Activated CD8-positive, alpha-beta memory T cell treated with anti-CD3 and anti-CD28 coated beads for 36 hours (primary cell): ENCODE measurements around the gene SPINK5. TPM values are rescaled to one million over a fixed set of nuclear protein-coding genes. Genes with fewer than 3 reads are reported as not detected.
"Not testable (repeated sequence)": the region's sequence is repeated elsewhere in the genome, so short reads cannot be mapped to it uniquely, and the experiment has no call there.

Experiments
- CTCF ChIA-PET: fragments of 350-600 bp; sonication (Branson Sonifier 250); formaldehyde crosslinking; loops from one replicate; lab custom pipeline; 2021; ENCODE audit warnings: antibody characterized with exemption; lab: Charles Lee
- POLR2A ChIA-PET: fragments of 350-600 bp; sonication (Branson Sonifier 250); formaldehyde crosslinking; loops from one replicate; lab custom pipeline; 2021; ENCODE audit warnings: antibody characterized with exemption; lab: Charles Lee
- total RNA-seq, 2 experiments: library from RNA; stranded (reverse); gene quantifications; one replicate each; pipeline ENCODE4 v1.2.3, GENCODE V29; 2021

The SPINK5 gene, protein sequence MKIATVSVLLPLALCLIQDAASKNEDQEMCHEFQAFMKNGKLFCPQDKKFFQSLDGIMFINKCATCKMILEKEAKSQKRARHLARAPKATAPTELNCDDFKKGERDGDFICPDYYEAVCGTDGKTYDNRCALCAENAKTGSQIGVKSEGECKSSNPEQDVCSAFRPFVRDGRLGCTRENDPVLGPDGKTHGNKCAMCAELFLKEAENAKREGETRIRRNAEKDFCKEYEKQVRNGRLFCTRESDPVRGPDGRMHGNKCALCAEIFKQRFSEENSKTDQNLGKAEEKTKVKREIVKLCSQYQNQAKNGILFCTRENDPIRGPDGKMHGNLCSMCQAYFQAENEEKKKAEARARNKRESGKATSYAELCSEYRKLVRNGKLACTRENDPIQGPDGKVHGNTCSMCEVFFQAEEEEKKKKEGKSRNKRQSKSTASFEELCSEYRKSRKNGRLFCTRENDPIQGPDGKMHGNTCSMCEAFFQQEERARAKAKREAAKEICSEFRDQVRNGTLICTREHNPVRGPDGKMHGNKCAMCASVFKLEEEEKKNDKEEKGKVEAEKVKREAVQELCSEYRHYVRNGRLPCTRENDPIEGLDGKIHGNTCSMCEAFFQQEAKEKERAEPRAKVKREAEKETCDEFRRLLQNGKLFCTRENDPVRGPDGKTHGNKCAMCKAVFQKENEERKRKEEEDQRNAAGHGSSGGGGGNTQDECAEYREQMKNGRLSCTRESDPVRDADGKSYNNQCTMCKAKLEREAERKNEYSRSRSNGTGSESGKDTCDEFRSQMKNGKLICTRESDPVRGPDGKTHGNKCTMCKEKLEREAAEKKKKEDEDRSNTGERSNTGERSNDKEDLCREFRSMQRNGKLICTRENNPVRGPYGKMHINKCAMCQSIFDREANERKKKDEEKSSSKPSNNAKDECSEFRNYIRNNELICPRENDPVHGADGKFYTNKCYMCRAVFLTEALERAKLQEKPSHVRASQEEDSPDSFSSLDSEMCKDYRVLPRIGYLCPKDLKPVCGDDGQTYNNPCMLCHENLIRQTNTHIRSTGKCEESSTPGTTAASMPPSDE
- not detected for total RNA-seq

GRCh38 chr5:148063861-148064260 is at the start of gene SPINK5:
SPINK5 (plus strand) TSS chr5:148063980; CDS start chr5:148064045, 65 bp downstream.
- POLR2A ChIA-PET = no interaction called here
- CTCF ChIA-PET = no interaction called here

GRCh38 chr5:148014276-148014675 is 49.5 kb upstream of the SPINK5 start:
- POLR2A ChIA-PET = no interaction called here
- CTCF ChIA-PET = no interaction called here

- POLR2A ChIA-PET = no interaction called here
- CTCF ChIA-PET = no interaction called here
Observed at GRCh38 chr5:148020257-148020988, 43.4 kb upstream of the SPINK5 start.

- POLR2A ChIA-PET = no interaction called here
- CTCF ChIA-PET = no interaction called here
Observed at GRCh38 chr5:148027505-148027904, 36.3 kb upstream of the SPINK5 start.

DNA sequence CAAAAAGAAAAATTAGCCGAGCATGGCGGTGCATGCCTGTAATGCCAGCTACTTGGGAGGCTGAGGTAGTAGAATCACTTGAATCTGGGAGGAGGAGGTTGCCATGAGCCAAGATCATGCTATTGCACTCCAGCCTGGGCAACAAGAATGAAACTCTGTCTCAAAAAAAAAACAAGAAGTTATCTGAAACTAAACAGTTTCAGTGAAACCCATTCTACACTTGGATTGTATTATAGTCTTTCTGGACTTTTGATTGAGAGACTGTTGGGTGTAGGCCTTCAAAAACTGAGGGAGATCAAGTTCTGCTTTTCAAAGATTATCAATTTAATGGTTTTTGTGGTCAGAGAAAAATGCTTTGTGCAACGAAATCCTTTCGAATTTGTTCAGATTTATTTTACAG is 34.6 kb upstream of the SPINK5 start:
- ChIA-PET CTCF (no interaction called here), POLR2A (no interaction called here)

DNA sequence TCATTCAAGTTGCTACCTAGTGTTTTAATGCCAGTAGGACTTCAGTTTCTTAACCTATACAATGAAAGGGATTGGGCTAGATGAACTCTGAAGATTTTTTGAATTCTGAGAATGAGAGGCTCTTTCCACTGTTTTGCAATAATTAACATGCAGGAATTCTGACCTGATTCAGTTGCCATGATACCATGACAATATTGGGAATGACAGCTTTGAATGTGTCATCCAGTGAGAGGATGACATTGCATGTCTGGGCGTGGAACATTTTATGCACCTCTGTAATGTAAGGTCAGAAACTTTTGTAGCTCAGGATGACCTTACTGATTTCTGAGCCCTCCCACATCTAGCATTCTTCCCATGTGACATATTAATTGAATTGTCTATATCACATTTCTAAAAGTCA is 30.6 kb upstream of the SPINK5 start:
- POLR2A ChIA-PET = no interaction called here

GRCh38 chr5:148035676-148036075 is 28.1 kb upstream of the SPINK5 start:
- ChIA-PET POLR2A (no interaction called here), CTCF (no interaction called here)

More for the DNA sequence above, 30.6 kb upstream of the SPINK5 start:
- CTCF ChIA-PET = no interaction called here

GRCh38 chr5:148042881-148043280 is 20.9 kb upstream of the SPINK5 start:
- ChIA-PET POLR2A (no interaction called here), CTCF (no interaction called here)

DNA sequence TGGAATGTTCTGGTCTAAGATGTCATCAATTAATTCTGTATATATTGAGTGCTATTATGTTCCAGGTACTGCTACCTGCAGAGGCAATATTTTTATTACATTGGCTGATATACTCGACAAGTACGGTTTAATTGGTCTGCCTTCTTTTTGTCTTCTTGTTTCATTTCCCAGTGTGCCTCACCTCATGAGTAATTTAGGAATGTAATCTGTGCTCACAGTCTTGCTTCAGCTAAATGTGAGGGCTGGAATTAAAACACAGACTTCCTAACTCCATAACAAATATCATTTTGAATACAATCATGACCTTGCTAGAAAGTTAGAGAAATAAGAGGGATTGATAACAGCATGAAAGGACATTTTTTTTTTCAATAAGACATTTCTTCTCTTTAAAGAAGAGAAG is 20.1 kb upstream of the SPINK5 start:
- ChIA-PET CTCF (no interaction called here), POLR2A (no interaction called here)

DNA sequence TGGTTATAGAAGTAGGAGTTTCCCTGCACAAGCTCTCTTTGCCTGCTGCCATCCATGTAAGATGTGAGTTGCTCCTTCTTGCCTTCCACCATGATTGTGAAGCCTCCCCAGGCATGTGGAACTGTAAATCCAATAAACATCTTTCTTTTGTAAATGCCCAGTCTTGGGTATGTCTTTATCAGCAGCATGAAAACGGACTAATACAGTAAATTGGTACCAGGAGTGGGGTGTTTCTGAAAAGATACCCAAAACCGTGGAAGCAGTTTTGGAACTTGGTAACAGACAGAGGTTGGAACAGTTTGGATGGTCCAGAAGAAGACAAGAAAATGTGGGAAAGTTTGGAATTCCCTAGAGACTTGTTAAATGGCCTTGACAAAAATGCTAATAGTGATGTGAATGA is 8.6 kb upstream of the SPINK5 start:
- CTCF ChIA-PET, POLR2A ChIA-PET: not testable (repeated sequence)

- CTCF ChIA-PET = no interaction called here
Observed at GRCh38 chr5:148060309-148060708, 3.5 kb upstream of the SPINK5 start.

DNA sequence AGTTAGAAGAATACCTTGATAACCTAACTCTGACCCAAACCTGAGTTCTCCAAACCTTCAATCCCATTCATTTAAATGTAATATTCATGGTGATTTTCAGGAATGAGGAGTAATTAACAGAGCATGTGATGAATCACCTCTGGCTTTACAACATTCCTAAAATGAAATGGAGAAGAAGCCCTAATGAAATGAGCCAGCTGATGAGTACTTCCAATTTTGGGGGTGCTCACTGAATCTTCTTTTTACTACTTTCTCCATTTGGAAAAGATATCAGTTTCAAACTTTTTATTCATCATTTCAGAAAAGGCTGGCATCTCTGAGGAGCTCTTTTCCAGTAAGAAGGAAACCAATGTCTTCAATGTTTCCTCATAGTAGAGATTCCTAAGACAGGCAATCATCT is 2.9 kb upstream of the SPINK5 start:
- ChIA-PET CTCF (no interaction called here), POLR2A (no interaction called here)

More at GRCh38 chr5:148060309-148060708, 3.5 kb upstream of the SPINK5 start:
- POLR2A ChIA-PET = no interaction called here

DNA sequence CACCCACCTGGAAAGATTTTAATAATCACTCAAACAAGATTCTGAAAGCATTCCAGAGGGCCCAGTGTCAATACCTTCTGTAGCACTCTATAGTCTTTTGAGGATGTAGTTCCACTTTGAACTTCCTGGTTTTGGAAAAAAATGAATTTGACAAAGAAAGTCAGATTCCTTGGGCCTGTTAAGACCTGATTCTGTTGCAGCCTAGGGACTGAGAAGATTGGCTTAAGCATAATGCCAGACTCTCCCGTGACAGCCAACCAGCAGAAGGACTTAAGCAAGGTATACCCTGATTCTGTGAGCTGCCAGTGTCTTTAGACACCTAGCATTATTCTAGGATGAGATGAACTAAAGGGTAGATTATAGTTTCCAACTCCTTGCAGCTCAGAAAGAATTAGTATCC is 6.8 kb downstream of the SPINK5 start:
- ChIA-PET CTCF (no interaction called here), POLR2A (no interaction called here)

- ChIA-PET CTCF (no interaction called here), POLR2A (no interaction called here)
Observed at GRCh38 chr5:148072207-148072606, 8.4 kb downstream of the SPINK5 start.

- CTCF ChIA-PET = no interaction called here
- POLR2A ChIA-PET = no interaction called here
Observed at GRCh38 chr5:148075529-148075928, 11.7 kb downstream of the SPINK5 start.

- CTCF ChIA-PET = no interaction called here
- POLR2A ChIA-PET = no interaction called here
Observed at GRCh38 chr5:148083203-148083602, 19.4 kb downstream of the SPINK5 start.

- ChIA-PET POLR2A (no interaction called here), CTCF (no interaction called here)
Observed at GRCh38 chr5:148084269-148084668, 20.5 kb downstream of the SPINK5 start.

GRCh38 chr5:148085310-148085709 is 21.5 kb downstream of the SPINK5 start:
- ChIA-PET POLR2A (no interaction called here), CTCF (no interaction called here)

DNA sequence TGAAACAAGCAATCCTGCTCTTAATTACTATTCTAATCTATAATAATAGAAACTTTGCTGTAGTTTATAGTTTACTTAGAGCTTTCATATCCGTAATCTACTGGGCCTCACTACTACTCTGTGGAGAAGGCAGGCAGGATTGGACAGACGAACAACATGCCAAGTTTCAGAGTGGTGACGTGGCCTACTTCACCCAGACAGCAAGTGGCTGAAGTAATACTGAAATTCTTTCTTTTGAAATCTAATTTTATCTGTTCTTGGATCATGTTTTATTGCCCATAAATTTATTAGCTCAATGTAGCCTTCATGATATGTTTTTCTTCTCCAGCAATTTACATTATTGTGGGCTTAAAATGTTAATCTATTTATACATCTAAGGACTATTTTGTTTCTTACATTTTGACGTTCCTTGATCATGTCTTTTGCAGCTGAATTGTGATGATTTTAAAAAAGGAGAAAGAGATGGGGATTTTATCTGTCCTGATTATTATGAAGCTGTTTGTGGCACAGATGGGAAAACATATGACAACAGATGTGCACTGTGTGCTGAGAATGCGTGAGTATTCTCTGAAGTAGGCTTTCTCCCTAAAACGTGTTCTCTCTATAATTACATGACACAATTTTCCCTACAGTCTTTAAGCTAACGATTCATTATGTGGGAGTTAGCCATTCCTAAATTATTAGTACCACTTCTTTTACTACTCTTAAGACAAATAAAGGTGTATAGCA is 22.4 kb downstream of the SPINK5 start:
- CTCF ChIA-PET = no interaction called here
- POLR2A ChIA-PET = no interaction called here
